Trophoblast cell (in vitro differentiated cells and primary cell): Measurements from ENCODE around the gene PP2D1.
"Not testable (repeated sequence)": the region's sequence is repeated elsewhere in the genome, so short reads cannot be mapped to it uniquely, and the experiment has no call there.

Experiments used
- DNase-seq, 2 donors: peaks; one replicate each; pipeline ENCODE4 v3.0.0-alpha.2; 2016
- H2AFZ ChIP-seq: 2 replicates; pipeline ENCODE4 v1.6.1; 2013; ENCODE audit warnings: low read length, moderate library complexity, mild to moderate bottlenecking; ENCODE audit not compliant: insufficient read depth, poor library complexity
- H2AK5ac ChIP-seq: 2 replicates; pipeline ENCODE4 v1.6.1; 2013; ENCODE audit warnings: mild to moderate bottlenecking, low read length
- H2BK120ac ChIP-seq: 2 replicates; pipeline ENCODE4 v1.6.1; 2013; ENCODE audit warnings: low read length, mild to moderate bottlenecking, moderate library complexity; ENCODE audit not compliant: insufficient read depth, poor library complexity
- H2BK12ac ChIP-seq: 2 replicates; pipeline ENCODE4 v1.6.1; 2013; ENCODE audit warnings: mild to moderate bottlenecking, low read length, moderate library complexity
- H2BK5ac ChIP-seq: 2 replicates; pipeline ENCODE4 v1.6.1; 2013; ENCODE audit warnings: low read length, low read depth, moderate library complexity, mild to moderate bottlenecking; ENCODE audit not compliant: poor library complexity
- H3K14ac ChIP-seq: 2 replicates; pipeline ENCODE4 v1.6.1; 2013; ENCODE audit warnings: mild to moderate bottlenecking, low read length
- H3K18ac ChIP-seq: 2 replicates; pipeline ENCODE4 v1.6.1; 2013; ENCODE audit warnings: mild to moderate bottlenecking, low read length
- H3K23ac ChIP-seq: 2 replicates; pipeline ENCODE4 v1.6.1; 2013; ENCODE audit warnings: low read length
- H3K27ac ChIP-seq: 2 replicates; pipeline ENCODE4 v1.5.1; 2013; ENCODE audit warnings: low read depth, mild to moderate bottlenecking, inconsistent platforms, low read length, moderate library complexity
- H3K27me3 ChIP-seq: 2 replicates; pipeline ENCODE4 v1.6.1; 2013; ENCODE audit warnings: inconsistent platforms, mild to moderate bottlenecking, low read length, moderate library complexity; ENCODE audit not compliant: insufficient read depth
- H3K36me3 ChIP-seq, 2 experiments: 1 replicate in 1 of 2; 2 replicates in 1 of 2; pipeline ENCODE4 v1.6.1; 2013; ENCODE audit warnings: low read length in 2 of 2, mild to moderate bottlenecking in 2 of 2, moderate library complexity in 1 of 2; ENCODE audit not compliant: insufficient read depth in 2 of 2, control insufficient read depth in 1 of 2
- H3K4ac ChIP-seq: 2 replicates; pipeline ENCODE4 v1.6.1; 2013; ENCODE audit warnings: low read depth, mild to moderate bottlenecking, low read length, moderate library complexity
- H3K4me1 ChIP-seq, 2 experiments: 1 replicate in 1 of 2; 2 replicates in 1 of 2; pipeline ENCODE4 v1.6.1; 2013; ENCODE audit warnings: low read length in 2 of 2, mild to moderate bottlenecking in 2 of 2, moderate library complexity in 1 of 2; ENCODE audit not compliant: insufficient read depth in 2 of 2, control insufficient read depth in 1 of 2
- H3K4me2 ChIP-seq: 2 replicates; pipeline ENCODE4 v1.6.1; 2013; ENCODE audit warnings: inconsistent platforms, mild to moderate bottlenecking, low read length, moderate library complexity
- H3K4me3 ChIP-seq: 2 replicates; pipeline ENCODE4 v1.5.1; 2013; ENCODE audit warnings: mild to moderate bottlenecking, low read depth, low read length, inconsistent platforms
- H3K79me1 ChIP-seq: one replicate; pipeline ENCODE4 v1.6.1; 2013; ENCODE audit warnings: low read length
- H3K79me2 ChIP-seq: 2 replicates; pipeline ENCODE4 v1.6.1; 2013; ENCODE audit warnings: low read length, mild to moderate bottlenecking; ENCODE audit not compliant: control insufficient read depth, insufficient read depth, poor library complexity
- H3K9ac ChIP-seq: 2 replicates; pipeline ENCODE4 v1.6.1; 2013; ENCODE audit warnings: mild to moderate bottlenecking, low read length
- H3K9me3 ChIP-seq: 2 replicates; pipeline ENCODE4 v1.6.1; 2013; ENCODE audit warnings: low read depth, mild to moderate bottlenecking, control low read depth, inconsistent platforms, low read length; ENCODE audit not compliant: insufficient read depth
- H4K12ac ChIP-seq: 2 replicates; pipeline ENCODE4 v1.6.1; 2013; ENCODE audit warnings: low read depth, mild to moderate bottlenecking, low read length, moderate library complexity
- H4K8ac ChIP-seq: 2 replicates; pipeline ENCODE4 v1.6.1; 2013; ENCODE audit warnings: low read depth, mild to moderate bottlenecking, low read length, moderate library complexity
- H4K91ac ChIP-seq: one replicate; pipeline ENCODE4 v1.6.1; 2013; ENCODE audit warnings: low read depth, mild to moderate bottlenecking, low read length, moderate library complexity
- WGBS: extraction: QIAGEN DNeasy Blood & Tissue Kit; methylation state at CpG from one replicate; pipeline ENCODE4 v1.1.7; 2013; ENCODE audit warnings: missing lambda C conversion rate; ENCODE audit not compliant: insufficient read length, insufficient coverage; ENCODE audit errors: extremely low coverage; 5-methylcytosine and 5-hydroxymethylcytosine counted together

The PP2D1 gene

DNA sequence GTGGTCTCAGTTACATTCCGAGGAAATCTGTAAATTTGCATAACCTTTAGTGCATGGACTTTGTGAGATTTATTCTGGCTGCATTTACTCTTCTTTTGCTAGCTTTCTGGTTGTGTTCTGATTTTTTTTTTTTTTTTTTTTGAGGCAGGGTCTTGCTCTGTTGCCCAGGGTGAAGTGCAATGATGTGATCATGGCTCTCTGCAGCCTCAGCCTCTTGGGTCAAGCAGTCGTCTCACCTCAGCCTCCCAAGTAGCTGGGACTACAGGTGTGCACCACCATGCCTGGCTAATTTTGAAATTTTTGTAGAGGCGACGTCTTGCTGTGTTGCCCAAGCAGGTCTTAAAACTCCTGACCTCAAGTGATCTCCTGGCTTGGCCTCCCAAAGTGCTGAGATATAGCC is 52.6 kb downstream of the PP2D1 start:
- H2BK5ac ChIP-seq = no peak overlapping the region
- no peak overlapping the region for H2BK120ac ChIP-seq
- no peak overlapping the region for H4K8ac ChIP-seq
- H3K36me3 ChIP-seq = peaks cover 11 to 12% of the 10 kb centered on the region in 2 experiments
- H3K27ac ChIP-seq = no peak overlapping the region
- H2AK5ac ChIP-seq = no peak overlapping the region
- no peak overlapping the region for H2BK12ac ChIP-seq
- DNase-seq = no peak
- H4K91ac ChIP-seq = no peak overlapping the region
- no peak overlapping the region for H2AFZ ChIP-seq
- H3K14ac ChIP-seq = no peak overlapping the region
- H3K9ac ChIP-seq = no peak overlapping the region
- no CpG with 5 or more reads among the region's 4 CpGs for WGBS
- H3K79me1 ChIP-seq = no peaks in the 10 kb centered on the region
- no peak overlapping the region for H3K23ac ChIP-seq
- H4K12ac ChIP-seq = no peak overlapping the region
- no peak overlapping the region for H3K18ac ChIP-seq
- H3K79me2 ChIP-seq = no peaks in the 10 kb centered on the region
- no peak overlapping the region for H3K4ac ChIP-seq
- H3K4me1 ChIP-seq = peaks cover 0 to 3% of the 10 kb centered on the region in 2 experiments
- no peaks in the 10 kb centered on the region for H3K9me3 ChIP-seq
- H3K4me3 ChIP-seq = no peak overlapping the region
- H3K4me2 ChIP-seq = no peak overlapping the region
- H3K27me3 ChIP-seq = no peaks in the 10 kb centered on the region

DNA sequence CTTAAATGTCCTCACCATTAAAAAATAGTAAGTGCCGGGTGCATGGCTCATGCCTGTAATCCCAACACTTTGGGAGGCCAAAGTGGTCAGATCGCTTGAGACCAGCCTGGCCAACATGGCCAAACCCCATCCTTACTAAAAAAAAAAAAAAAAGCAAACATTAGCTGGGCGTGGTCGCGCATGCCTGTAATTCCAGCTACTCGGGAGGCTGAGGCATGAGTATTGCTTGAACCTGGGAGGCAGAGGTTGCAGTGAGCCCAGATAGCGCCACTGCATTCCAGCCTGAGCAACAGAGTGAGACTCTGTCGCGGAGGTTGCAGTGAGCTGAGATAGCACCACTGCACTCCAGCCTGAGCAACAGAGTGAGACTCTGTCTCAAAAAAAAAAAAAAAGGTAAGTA is 54.7 kb downstream of the PP2D1 start:
- not testable (repeated sequence) for H3K4me1 ChIP-seq, H3K27ac ChIP-seq, H4K8ac ChIP-seq, H2BK12ac ChIP-seq, H3K79me1 ChIP-seq, H3K14ac ChIP-seq, H3K4ac ChIP-seq, H3K18ac ChIP-seq, H3K9me3 ChIP-seq, H2AFZ ChIP-seq, H4K12ac ChIP-seq, H3K27me3 ChIP-seq, H3K4me3 ChIP-seq, H3K9ac ChIP-seq, H4K91ac ChIP-seq, H2AK5ac ChIP-seq, H3K4me2 ChIP-seq, H2BK120ac ChIP-seq, H3K23ac ChIP-seq, H2BK5ac ChIP-seq, H3K79me2 ChIP-seq
- peak; percentile 37 to 58 for DNase-seq
- peaks cover 15 to 20% of the 10 kb centered on the region in 2 experiments for H3K36me3 ChIP-seq
- no CpG with 5 or more reads among the region's 9 CpGs for WGBS

DNA sequence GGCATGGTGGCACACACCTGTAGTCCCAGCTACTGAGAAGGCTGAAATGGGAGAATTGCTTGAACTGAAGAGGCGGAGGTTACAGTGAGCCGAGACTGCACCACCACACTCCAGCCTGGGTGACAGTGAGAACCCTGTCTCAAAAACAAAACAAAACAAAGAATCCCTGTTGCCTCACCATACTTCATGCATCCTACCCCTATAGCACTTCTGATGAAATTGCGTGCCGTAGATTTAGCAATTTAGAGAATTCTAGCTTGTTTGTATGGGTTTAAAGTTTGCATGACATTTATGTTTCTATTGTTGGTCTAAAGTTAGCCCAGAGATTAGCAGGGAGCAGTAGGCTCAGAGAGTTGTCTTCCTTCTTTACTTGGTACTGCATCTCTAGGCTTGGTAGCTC is 57.4 kb downstream of the PP2D1 start:
- H2AK5ac ChIP-seq = no peak overlapping the region
- no peak overlapping the region for H2AFZ ChIP-seq
- H4K91ac ChIP-seq = no peak overlapping the region
- peak overlapping the region; percentile 79 for H3K4ac ChIP-seq
- no CpG with 5 or more reads among the region's 4 CpGs for WGBS
- no peak overlapping the region for H4K12ac ChIP-seq
- peak; percentile 51 to 93 for DNase-seq
- no peak overlapping the region for H3K9ac ChIP-seq
- H3K9me3 ChIP-seq = no peaks in the 10 kb centered on the region
- no peak overlapping the region for H3K23ac ChIP-seq
- no peak overlapping the region for H3K4me3 ChIP-seq
- no peak overlapping the region for H3K18ac ChIP-seq
- no peak overlapping the region for H2BK120ac ChIP-seq
- H3K79me1 ChIP-seq = no peaks in the 10 kb centered on the region
- no peak overlapping the region for H3K14ac ChIP-seq
- H3K4me2 ChIP-seq = no peak overlapping the region
- H3K4me1 ChIP-seq = peaks cover 0 to 3% of the 10 kb centered on the region in 2 experiments
- H2BK5ac ChIP-seq = no peak overlapping the region
- no peak overlapping the region for H4K8ac ChIP-seq
- peaks cover 6% of the 10 kb centered on the region for H3K79me2 ChIP-seq
- no peaks in the 10 kb centered on the region for H3K27me3 ChIP-seq
- no peak overlapping the region for H3K27ac ChIP-seq
- peaks cover 19 to 21% of the 10 kb centered on the region in 2 experiments for H3K36me3 ChIP-seq
- H2BK12ac ChIP-seq = no peak overlapping the region

DNA sequence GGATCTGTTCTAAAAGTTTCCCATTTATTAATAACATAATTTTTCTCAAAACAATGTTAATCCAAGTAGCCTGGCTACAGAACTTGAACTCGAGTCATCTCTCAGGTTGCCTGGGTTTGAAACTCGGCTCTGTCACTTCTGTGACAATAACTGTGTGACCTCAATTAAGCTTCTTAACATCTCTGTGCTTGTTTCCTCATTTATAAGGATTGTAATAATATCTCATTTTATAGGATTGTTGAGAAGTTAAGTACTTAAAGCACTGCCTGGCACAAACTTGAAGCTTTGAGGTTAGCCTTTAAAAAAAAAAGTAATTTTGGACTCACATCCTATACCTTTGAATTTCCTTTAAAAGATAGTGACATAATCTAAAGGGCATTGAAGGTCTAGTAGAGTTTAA is 61.7 kb downstream of the PP2D1 start:
- no peak overlapping the region for H3K4ac ChIP-seq
- no peak overlapping the region for H2AK5ac ChIP-seq
- no peaks in the 10 kb centered on the region for H3K27me3 ChIP-seq
- H3K9me3 ChIP-seq = peaks cover 2% of the 10 kb centered on the region
- H3K4me1 ChIP-seq = peaks cover 3 to 4% of the 10 kb centered on the region in 2 experiments
- H3K36me3 ChIP-seq = peaks cover 15% of the 10 kb centered on the region in 2 experiments
- H2BK5ac ChIP-seq = no peak overlapping the region
- peaks cover 16% of the 10 kb centered on the region for H3K79me2 ChIP-seq
- H3K18ac ChIP-seq = no peak overlapping the region
- no peak overlapping the region for H3K4me3 ChIP-seq
- no peak overlapping the region for H2BK120ac ChIP-seq
- H3K27ac ChIP-seq = no peak overlapping the region
- no peak overlapping the region for H3K9ac ChIP-seq
- H2BK12ac ChIP-seq = no peak overlapping the region
- no peak overlapping the region for H3K14ac ChIP-seq
- peaks cover 13% of the 10 kb centered on the region for H3K79me1 ChIP-seq
- no CpG with 5 or more reads among the region's 2 CpGs for WGBS
- no peak overlapping the region for H2AFZ ChIP-seq
- no peak overlapping the region for H3K23ac ChIP-seq
- no peak overlapping the region for H4K91ac ChIP-seq
- no peak overlapping the region for H4K12ac ChIP-seq
- no peak for DNase-seq
- H4K8ac ChIP-seq = no peak overlapping the region
- H3K4me2 ChIP-seq = no peak overlapping the region
